Stimulated activated CD8-positive, alpha-beta memory T cell treated with anti-CD3 and anti-CD28 coated beads, Interleukin-7, amount 100 ng/mL, for 24 hours (primary cell): ENCODE data around the gene POLA2.
"Not testable (repeated sequence)": the region's sequence is repeated elsewhere in the genome, so short reads cannot be mapped to it uniquely, and the experiment has no call there.

Source experiments
- DNase-seq: peaks from one replicate; pipeline ENCODE4 v3.0.0-alpha.2; 2020; ENCODE audit warnings: low read depth

Gene POLA2

GRCh38 chr11:65261591-65262380 lies at the start of gene POLA2:
Gene POLA2, plus strand, starts transcription at chr11:65261962. Its CDS starts 331 bp downstream, at chr11:65262293.
- DNase-seq = peak; percentile 90

GRCh38 chr11:65212226-65212801 lies 49.4 kb upstream of the POLA2 start:
- no peak for DNase-seq

GRCh38 chr11:65213322-65214211 lies 48.2 kb upstream of the POLA2 start:
- no peak for DNase-seq

GRCh38 chr11:65214212-65214845 lies 47.4 kb upstream of the POLA2 start:
- DNase-seq = no peak

GRCh38 chr11:65215441-65216076 lies 46.2 kb upstream of the POLA2 start:
- no peak for DNase-seq

GRCh38 chr11:65216830-65217229 lies 44.9 kb upstream of the POLA2 start:
- no peak for DNase-seq

- DNase-seq = no peak
Measured at GRCh38 chr11:65217441-65218423, 44.0 kb upstream of the POLA2 start.

- DNase-seq = no peak
Measured at GRCh38 chr11:65218446-65218845, 43.3 kb upstream of the POLA2 start.

- no peak for DNase-seq
Measured at GRCh38 chr11:65219930-65220213, 41.9 kb upstream of the POLA2 start.

GRCh38 chr11:65221026-65221425 lies 40.7 kb upstream of the POLA2 start:
- DNase-seq = no peak

- DNase-seq = no peak
Measured at GRCh38 chr11:65223011-65223410, 38.8 kb upstream of the POLA2 start.

- no peak for DNase-seq
Measured at GRCh38 chr11:65224930-65225278, 36.9 kb upstream of the POLA2 start.

- DNase-seq = peak; percentile 33
Measured at GRCh38 chr11:65225279-65226102, 36.3 kb upstream of the POLA2 start.

GRCh38 chr11:65226103-65226442 lies 35.7 kb upstream of the POLA2 start:
- no peak for DNase-seq

GRCh38 chr11:65227879-65228278 lies 33.9 kb upstream of the POLA2 start:
- no peak for DNase-seq

GRCh38 chr11:65236194-65237059 lies 25.3 kb upstream of the POLA2 start:
- no peak for DNase-seq

- DNase-seq = not testable (repeated sequence)
Measured at GRCh38 chr11:65238302-65238701, 23.5 kb upstream of the POLA2 start.

GRCh38 chr11:65241134-65241533 lies 20.6 kb upstream of the POLA2 start:
- no peak for DNase-seq

GRCh38 chr11:65241692-65242091 lies 20.1 kb upstream of the POLA2 start:
- DNase-seq = no peak
